KBM-7 (cell line): ENCODE measurements around the gene SKOR1.

Experiments used
- DNase-seq: peaks from one replicate; pipeline ENCODE4 v3.0.0-alpha.2; 2015
- in situ Hi-C: fragments of 300-500 bp; cut with MboI; formaldehyde crosslinking; loops from 2 replicates; pipeline ENCODE4 v1.14.3; 2020; ENCODE audit warnings: low sequenced_read_pairs, low pct_unique_long_range_greater_than_20kb, mixed read lengths

Gene SKOR1

DNA sequence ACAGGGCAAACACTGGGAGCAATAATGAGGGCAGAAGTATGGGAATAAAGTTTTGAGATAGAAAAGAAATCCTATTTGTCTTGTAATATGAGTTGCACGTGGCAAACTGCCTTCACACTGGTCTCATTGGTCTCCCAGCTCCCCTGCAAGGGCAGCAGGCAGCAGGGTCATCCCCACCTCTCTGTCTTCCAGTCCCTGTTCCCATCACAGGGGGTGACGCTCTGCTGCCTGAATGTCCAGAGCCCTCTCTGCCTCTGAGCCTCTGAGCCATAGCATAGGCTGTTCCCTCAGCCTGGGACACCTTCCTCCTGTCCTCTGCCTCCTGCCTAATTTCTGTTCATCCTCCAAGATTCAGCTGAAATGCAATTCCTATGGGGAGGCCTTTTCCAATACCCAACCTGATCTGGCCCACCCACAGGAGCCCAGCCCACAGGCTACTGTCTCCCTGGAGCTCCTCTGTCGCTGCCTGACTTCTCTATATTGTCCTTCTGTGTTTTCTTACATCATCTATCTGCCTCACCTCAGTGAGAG is 12.1 kb upstream of the SKOR1 start:
- no peak for DNase-seq
- in situ Hi-C loops = no loop called here

GRCh38 chr15:67815036-67815592 is 10.2 kb upstream of the SKOR1 start:
- in situ Hi-C loops = no loop called here
- no peak for DNase-seq

- in situ Hi-C loops = no loop called here
- no peak for DNase-seq
Measured at GRCh38 chr15:67816668-67817067, 8.6 kb upstream of the SKOR1 start.

GRCh38 chr15:67818464-67818863 is 6.8 kb upstream of the SKOR1 start:
- DNase-seq = no peak
- in situ Hi-C loops = no loop called here

DNA sequence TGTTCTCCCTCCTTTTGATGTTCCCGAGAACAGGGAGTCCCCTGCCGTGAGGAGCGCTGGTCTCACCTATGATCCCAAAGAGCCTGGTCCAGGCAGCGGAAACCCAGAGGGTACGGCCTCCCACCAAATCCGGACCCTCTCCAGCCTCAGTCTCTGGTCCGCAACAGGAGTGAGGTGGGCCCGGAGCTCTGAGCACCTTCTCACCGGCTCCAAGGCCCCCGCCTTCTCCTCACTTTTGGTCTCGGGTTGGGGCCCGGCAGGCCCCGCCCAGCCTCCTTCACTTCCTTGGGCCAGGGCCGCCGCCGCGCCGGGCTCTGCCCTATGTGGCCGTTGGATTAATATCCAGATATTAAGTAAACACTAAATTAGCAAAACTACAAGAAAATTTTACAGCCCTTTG is 5.7 kb upstream of the SKOR1 start:
- DNase-seq = no peak
- in situ Hi-C loops = no loop called here

DNA sequence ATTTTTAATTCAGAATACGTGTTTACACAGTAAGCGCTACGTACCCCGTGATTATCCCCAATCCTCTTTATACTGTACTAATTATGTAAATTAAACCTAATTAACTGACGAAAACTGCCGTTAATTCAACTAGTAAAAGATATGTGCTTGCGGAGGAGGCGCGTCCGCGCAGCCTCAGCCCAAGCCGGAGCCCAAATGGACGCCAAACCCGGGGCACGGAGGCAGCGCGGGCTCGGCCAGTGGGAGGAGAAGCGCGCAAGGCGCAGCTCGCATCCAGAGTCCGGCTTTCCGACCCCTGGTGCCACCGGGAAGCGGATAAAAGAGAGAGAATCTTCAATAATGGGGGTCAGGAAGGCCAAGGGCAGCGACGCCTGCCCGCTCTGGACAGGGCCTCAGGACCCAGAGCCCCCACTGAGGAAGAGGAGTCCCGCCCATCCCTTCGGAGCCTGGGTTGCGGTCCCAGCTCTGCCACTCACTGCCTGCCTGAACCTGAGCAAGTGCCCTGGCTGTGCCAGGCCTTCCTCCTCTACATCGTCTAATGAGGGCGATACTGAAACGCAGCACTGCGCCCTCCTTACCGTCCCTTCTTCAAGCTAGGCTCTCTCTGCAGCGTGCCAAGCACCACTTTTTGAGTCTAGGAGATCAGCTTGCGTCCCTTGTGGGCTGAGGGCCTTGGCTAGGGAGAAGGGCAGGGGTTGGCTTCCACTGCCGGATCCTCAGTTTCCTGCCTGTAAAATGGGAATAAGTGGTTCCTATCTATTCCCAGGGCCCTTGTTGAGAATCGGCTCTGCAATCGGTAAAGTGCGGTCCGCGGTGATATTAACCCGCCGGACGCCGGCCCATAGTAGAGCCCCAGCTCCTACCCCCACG is 5.0 kb upstream of the SKOR1 start:
- in situ Hi-C loops = no loop called here
- no peak for DNase-seq

- DNase-seq = peak; percentile 64
- in situ Hi-C loops = no loop called here
Measured at GRCh38 chr15:67820992-67821783, 4.1 kb upstream of the SKOR1 start.

- in situ Hi-C loops = no loop called here
- no peak for DNase-seq
Measured at GRCh38 chr15:67821784-67822440, 3.4 kb upstream of the SKOR1 start.

- in situ Hi-C loops = no loop called here
- no peak for DNase-seq
Measured at GRCh38 chr15:67822537-67823313, 2.6 kb upstream of the SKOR1 start.

GRCh38 chr15:67823314-67824196 is 1.8 kb upstream of the SKOR1 start:
- DNase-seq = peak; percentile 68
- in situ Hi-C loops = no loop called here

DNA sequence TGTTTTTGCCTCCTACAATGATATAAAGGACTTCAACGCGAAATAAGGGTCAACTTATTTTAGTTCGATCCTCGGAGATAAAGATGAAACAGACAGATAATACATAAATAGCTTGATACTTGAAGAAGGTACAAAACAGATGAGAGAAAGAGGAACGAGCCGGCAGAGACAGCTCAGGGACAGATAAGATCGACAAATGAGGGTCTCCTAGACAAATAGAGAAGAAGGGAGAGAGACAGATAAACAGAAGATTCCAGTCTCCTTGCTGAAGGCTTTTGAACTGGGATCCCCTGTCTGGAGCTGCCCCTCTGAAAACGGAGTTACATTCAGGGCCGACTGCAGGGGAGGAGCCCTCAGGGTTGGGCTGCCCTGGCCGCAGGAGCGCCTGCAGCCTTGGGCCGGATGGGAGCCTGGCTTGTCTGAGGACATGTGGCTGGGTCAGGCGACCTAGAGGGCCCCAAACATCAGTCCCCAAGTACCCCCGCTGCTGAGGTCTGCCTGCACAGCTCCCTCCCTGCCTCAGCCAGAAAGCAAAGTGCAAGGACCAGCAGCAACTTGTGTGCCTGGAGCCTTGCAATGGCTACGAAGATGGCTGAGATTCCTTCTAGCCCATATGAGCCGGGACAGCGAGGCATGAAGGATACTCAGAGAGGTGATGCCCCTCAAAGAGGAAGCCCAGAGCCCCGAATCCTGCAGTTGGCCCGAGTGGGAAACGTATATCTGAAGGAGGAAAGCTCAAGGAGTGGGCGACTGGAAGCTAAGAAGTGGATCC is 926 bp upstream of the SKOR1 start:
- DNase-seq = peak; percentile 69
- in situ Hi-C loops = no loop called here

GRCh38 chr15:67825881-67826716 is 790 bp downstream of the SKOR1 start:
- in situ Hi-C loops = no loop called here
- no peak for DNase-seq

GRCh38 chr15:67826717-67827561 is 1.6 kb downstream of the SKOR1 start:
- DNase-seq = no peak
- in situ Hi-C loops = no loop called here

- in situ Hi-C loops = no loop called here
- DNase-seq = no peak
Measured at GRCh38 chr15:67827562-67828277, 2.4 kb downstream of the SKOR1 start.
